Brain microvascular endothelial cell (primary cell): ENCODE results near the gene CYRIA.
A peak's percentile ranks its signal among the peaks of the same experiment; 100 is the strongest.

Experiments
- DNase-seq: peaks from one replicate; pipeline ENCODE4 v3.0.0-alpha.2; 2020
- H3K27ac ChIP-seq: fragments of 250-450 bp; sonication (Bioruptor Pico); 2 replicates; pipeline ENCODE4 v1.5.1; 2020; ENCODE audit warnings: mild to moderate bottlenecking, moderate library complexity
- H3K27me3 ChIP-seq: fragments of 250-450 bp; sonication (Bioruptor Pico); replicated peaks from 2 replicates; pipeline ENCODE4 v1.5.1; 2020; ENCODE audit warnings: mild to moderate bottlenecking
- H3K36me3 ChIP-seq: fragments of 250-450 bp; sonication (Bioruptor Pico); replicated peaks from 2 replicates; pipeline ENCODE4 v1.5.1; 2020; ENCODE audit warnings: mild to moderate bottlenecking
- H3K4me3 ChIP-seq: 2 replicates; pipeline ENCODE4 v1.5.1; 2011; ENCODE audit warnings: low read depth, mild to moderate bottlenecking, control low read depth, low read length, moderate library complexity
- CTCF ChIP-seq: IDR thresholded peaks from 2 replicates; pipeline ENCODE4 v1.5.1; 2011; ENCODE audit warnings: low read depth, mild to moderate bottlenecking, moderate library complexity, low read length, control low read depth, inconsistent platforms; ENCODE audit errors: missing control alignments
- in situ Hi-C: cut with HindIII; loops from 2 replicates; pipeline ENCODE4 v1.10.0; 2017; ENCODE audit warnings: low sequenced_read_pairs, low pct_ligation_motif_present

Gene CYRIA

GRCh38 chr2:16637304-16637703 lies 28.3 kb downstream of the CYRIA start:
- in situ Hi-C loops, result no loop called here
- no peak for TF ChIP-seq CTCF
- no peaks in the 10 kb centered on the region for H3K27me3 ChIP-seq
- no peaks in the 10 kb centered on the region for H3K36me3 ChIP-seq
- no peak for DNase-seq
- no peak overlapping the region for H3K4me3 ChIP-seq
- H3K27ac ChIP-seq, result no peak overlapping the region

DNA sequence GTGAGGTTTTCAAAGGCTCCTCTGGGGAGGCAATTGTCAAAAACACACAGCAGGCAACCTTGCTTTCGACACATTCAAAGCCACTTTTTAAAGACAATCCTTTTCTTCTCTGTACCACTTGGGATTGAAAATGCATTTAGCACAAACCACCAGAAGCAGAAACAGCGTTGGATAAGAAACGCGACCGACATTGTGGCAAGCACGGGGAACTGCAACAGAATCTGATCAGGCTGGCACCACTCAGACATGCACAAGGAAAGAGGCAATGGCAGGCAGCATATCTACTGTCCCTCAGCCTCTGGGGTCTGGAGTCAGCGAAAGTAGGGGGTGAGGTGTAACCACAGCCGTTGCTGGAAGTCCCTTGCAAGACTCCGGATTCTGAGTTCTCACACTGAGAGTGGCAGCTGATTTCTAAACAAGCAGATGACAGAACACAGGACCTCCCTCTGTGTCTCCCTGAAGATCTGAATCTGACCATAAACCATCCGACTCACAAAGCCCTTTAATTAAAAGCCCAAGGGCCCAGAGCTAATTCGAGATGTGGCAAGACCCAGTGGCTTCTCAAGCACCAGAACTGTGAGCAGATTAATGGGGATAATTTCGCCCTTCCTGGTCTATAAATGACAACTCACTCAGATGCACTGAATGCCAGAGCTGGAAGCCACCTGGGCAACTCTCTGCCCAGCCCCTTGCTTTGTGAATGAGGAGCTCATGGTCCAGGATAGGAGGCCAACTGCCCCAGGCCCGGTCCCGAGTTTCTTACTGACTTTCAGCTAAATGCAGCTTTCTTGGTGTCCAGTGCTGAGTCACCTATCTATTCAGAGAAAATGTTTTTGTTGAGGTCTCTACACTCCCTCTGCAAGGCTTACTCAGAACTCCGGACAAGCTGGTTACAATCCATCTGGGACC lies 29.6 kb downstream of the CYRIA start:
- DNase-seq, result peak; percentile 72
- Histone ChIP-seq H3K27ac (peak overlapping the region; percentile 71), H3K36me3 (no peaks in the 10 kb centered on the region)

GRCh38 chr2:16633621-16634430 lies 31.8 kb downstream of the CYRIA start:
- no peak for TF ChIP-seq CTCF
- in situ Hi-C loops, result no loop called here
- no peaks in the 10 kb centered on the region for H3K27me3 ChIP-seq
- H3K36me3 ChIP-seq, result no peaks in the 10 kb centered on the region
- no peak overlapping the region for H3K4me3 ChIP-seq
- peak overlapping the region; percentile 62 for H3K27ac ChIP-seq
- DNase-seq, result peak; percentile 81

More for the DNA sequence above, 29.6 kb downstream of the CYRIA start:
- TF ChIP-seq CTCF, result peak; percentile 16
- in situ Hi-C loops, result no loop called here
- H3K4me3 ChIP-seq, result no peak overlapping the region
- H3K27me3 ChIP-seq, result no peaks in the 10 kb centered on the region

DNA sequence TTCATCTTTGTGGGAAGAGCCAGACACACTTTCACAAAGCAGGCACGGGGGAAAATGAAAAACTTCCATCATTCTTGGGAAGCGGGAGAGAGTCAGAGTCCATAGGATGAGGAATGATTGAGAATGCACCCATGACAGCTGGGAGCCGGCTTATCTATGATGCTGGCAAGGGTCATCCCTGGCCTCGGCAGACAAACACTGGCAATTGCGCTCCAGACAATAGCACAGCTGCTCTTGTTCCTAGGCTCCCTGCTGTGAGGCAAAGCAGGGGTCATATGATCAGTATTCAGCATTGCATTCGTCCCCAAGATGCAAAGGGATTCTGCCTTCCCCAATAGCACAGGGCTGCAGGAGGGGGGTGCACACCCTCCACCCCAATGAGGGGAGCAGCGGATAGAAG lies 33.0 kb downstream of the CYRIA start:
- Histone ChIP-seq H3K27ac (no peak overlapping the region), H3K4me3 (no peak overlapping the region), H3K36me3 (no peaks in the 10 kb centered on the region), H3K27me3 (no peaks in the 10 kb centered on the region)
- peak; percentile 71 for DNase-seq
- in situ Hi-C loops, result no loop called here
- no peak for TF ChIP-seq CTCF

DNA sequence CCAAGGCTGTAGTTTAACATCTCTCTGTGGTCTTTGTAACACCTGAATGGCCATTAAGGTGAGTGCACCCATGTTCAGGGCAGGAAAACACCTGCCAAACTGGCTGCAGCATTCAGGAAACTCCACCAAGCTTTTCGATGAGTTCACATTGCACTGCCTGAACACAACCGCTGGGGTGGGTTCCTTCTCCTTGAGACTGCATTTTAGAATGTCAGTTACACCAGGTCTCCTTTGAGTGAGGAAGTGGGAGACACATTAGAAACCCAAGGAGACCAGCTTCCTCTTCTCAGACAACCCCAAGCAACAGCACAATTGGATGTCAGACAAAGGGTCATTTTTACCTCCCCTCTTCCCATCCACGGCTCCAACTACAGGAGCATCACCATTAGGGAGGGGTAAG lies 35.2 kb downstream of the CYRIA start:
- Histone ChIP-seq H3K27ac (no peak overlapping the region), H3K27me3 (no peaks in the 10 kb centered on the region), H3K4me3 (no peak overlapping the region), H3K36me3 (no peaks in the 10 kb centered on the region)
- no peak for TF ChIP-seq CTCF
- DNase-seq, result no peak
- in situ Hi-C loops, result no loop called here
